ENCODE results near the gene STARD7. TPM values are rescaled to one million over a fixed set of nuclear protein-coding genes. Genes with fewer than 3 reads are reported as not detected.

STARD7 gene
- total and polyA plus RNA-seq, 10 of the 15 experiments (the other 5 are each of a cell fraction or from before 2014, with no cell fraction given) = 85.4 to 237 (median 153) TPM

- TF ChIP-seq CUX1 (IDR thresholded peaks at IDR 0.05; ENCODE audit: insufficient replicate concordance, low read depth, low read length) (no peak), PML (IDR thresholded peaks at IDR 0.05; ENCODE audit: low read length) (no peak), HDAC6 (IDR thresholded peaks at IDR 0.05; ENCODE audit: unreplicated experiment) (no peak), YBX1 (IDR thresholded peaks at IDR 0.05) (no peak)
Observed at GRCh38 chr2:96195410-96196066, 13.1 kb downstream of the STARD7 start (continued).

DNA sequence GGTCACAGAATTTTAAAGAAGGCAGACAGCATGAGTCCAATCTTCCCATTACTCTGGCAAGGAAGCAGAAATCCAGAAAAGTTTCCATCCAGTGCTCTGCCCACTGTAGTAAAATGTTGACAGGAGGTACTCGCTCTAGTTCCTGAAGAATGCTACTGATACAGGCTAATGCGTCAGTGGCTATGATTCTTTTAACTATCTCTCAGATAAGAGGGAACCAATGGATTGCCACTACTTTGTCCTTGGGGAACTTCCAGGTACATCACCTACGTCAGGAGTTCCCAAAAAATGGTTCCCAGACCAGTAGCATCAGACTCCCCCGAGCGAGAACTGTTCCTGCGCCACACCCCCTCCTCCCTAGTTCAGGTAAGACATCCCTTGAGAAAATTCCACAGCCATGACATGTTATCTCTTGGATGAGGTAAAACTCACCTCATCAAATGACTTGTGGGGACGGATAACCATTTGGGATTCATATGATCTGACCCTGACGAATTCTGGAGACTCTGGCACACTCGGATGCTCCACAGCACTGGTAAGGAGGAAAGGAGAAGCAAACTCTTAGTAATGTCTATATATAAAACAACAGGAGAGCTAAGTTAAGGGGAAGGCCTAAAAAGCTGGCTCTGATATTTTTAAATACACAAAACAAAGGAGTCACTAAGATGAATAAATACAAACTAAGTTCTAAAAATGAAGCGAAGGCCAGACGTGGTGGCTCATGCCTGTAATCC is 16.5 kb downstream of the STARD7 start:
- in situ Hi-C loops (cut with MboI) = no loop called here
- ChIA-PET CTCF (interaction anchor here (0.6 to 1.8 kb wide), 5 partner anchors 10 to 69 kb away, joined by 3 to 7 read pairs (median 4); partner anchors contain the start of gene ASTL), RAD21 (ENCODE audit: unreplicated experiment) (interaction anchor here (0.8 kb wide), 1 partner anchor 16 kb away, joined by 3 read pairs; no protein-coding TSS in a partner anchor), SMC1A (ENCODE audit: uncharacterized antibody, unreplicated experiment) (interaction anchor here (0.8 to 2.0 kb wide), 4 partner anchors 9 to 42 kb away, joined by 3 to 6 read pairs (median 4); no protein-coding TSS in a partner anchor), POLR2A (no interaction called here)
- H3K79me2 ChIP-seq (ENCODE audit: control insufficient read depth, insufficient read depth, low read length) = peaks cover 7% of the 10 kb centered on the region
- H3K4me1 ChIP-seq (ENCODE audit: control insufficient read depth, insufficient read depth, low read length) = no peaks in the 10 kb centered on the region
- no peak overlapping the region for H3K4me3 ChIP-seq
- no peak overlapping the region for H3K9ac ChIP-seq (ENCODE audit: control insufficient read depth, insufficient read depth, low read length)
- H3K27me3 ChIP-seq (replicated peaks in 1 of 2; ENCODE audit: control insufficient read depth in 2 of 2, insufficient read depth in 2 of 2, low read length in 1 of 2) = no peaks in the 10 kb centered on the region
- intact Hi-C loops (cut with micrococcal nuclease; ENCODE audit: unreplicated experiment) = no loop called here
- H2AFZ ChIP-seq (ENCODE audit: control insufficient read depth, low read depth, low read length) = no peak overlapping the region
- FAIRE-seq = no peak
- no peaks in the 10 kb centered on the region for H3K9me3 ChIP-seq (replicated peaks; ENCODE audit: control insufficient read depth, insufficient read depth, low read length)
- ATAC-seq = no peak
- no peak overlapping the region for H3K27ac ChIP-seq (ENCODE audit: control insufficient read depth, insufficient read depth)
- WGBS (ENCODE audit: insufficient coverage, insufficient replicate concordance, low lambda C conversion rate, missing lambda C conversion rate) = 98% methylated on average over 11 of the region's 11 CpGs
- TF ChIP-seq EZH2 (IDR thresholded peaks at IDR 0.05; ENCODE audit: borderline replicate concordance, control insufficient read depth, low read depth, low read length) (no peak), ZNF592 (IDR thresholded peaks at IDR 0.05) (no peak)
- TF ChIP-seq, protein P1, sequence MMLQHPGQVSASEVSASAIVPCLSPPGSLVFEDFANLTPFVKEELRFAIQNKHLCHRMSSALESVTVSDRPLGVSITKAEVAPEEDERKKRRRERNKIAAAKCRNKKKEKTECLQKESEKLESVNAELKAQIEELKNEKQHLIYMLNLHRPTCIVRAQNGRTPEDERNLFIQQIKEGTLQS (IDR thresholded peaks at IDR 0.05; ENCODE audit: borderline replicate concordance, extremely low read depth, low read depth, low read length) = no peak
- H3K36me3 ChIP-seq (ENCODE audit: control insufficient read depth in 2 of 2, insufficient read depth in 2 of 2, low read length in 1 of 2) = peaks cover 20 to 46% of the 10 kb centered on the region in 2 experiments
- no peak overlapping the region for H3K4me2 ChIP-seq (ENCODE audit: control insufficient read depth, insufficient read depth)
- H4K20me1 ChIP-seq (ENCODE audit: control insufficient read depth, insufficient read depth) = no peaks in the 10 kb centered on the region; the same call in 1 of the 2 replicates
- BruUV-seq (replicated peaks) = no TSS peak
- no peak for DNase-seq (ENCODE audit: low read depth, low spot score)

Data from GM12878 (cell line).